B cell (primary cell): ENCODE measurements around the gene SLC7A9. TPM values are rescaled to one million over a fixed set of nuclear protein-coding genes. Genes with fewer than 3 reads are reported as not detected.

Experiments used
- ATAC-seq: fragments of 200-7000 bp; cut with Tn5 transposase; one replicate; pipeline ENCODE4 v1.10.0; 2021; ENCODE audit warnings: low read depth, mild to moderate bottlenecking, moderate number of reproducible peaks, moderate library complexity
- CTCF ChIA-PET: fragments of 350-600 bp; sonication (Branson Sonifier 250); formaldehyde crosslinking; loops from one replicate; lab custom pipeline; 2021; ENCODE audit warnings: antibody characterized with exemption, inconsistent platforms; lab: Charles Lee
- POLR2A ChIA-PET: fragments of 350-600 bp; sonication (Branson Sonifier 250); formaldehyde crosslinking; loops from one replicate; lab custom pipeline; 2021; ENCODE audit warnings: antibody characterized with exemption; lab: Charles Lee
- DNase-seq: peaks from one replicate; pipeline ENCODE4 v3.0.0; 2013
- H2AFZ ChIP-seq: 2 replicates; pipeline ENCODE4 v1.6.1; 2012; ENCODE audit warnings: mild to moderate bottlenecking, low read depth, low read length; ENCODE audit not compliant: insufficient read depth, poor library complexity, severe bottlenecking
- H3K27ac ChIP-seq, 2 donors: 1 replicate in 1 of 2; 2 replicates in 1 of 2; pipeline ENCODE4 v1.5.1; 2012 to 2013; ENCODE audit warnings: low read length in 2 of 2, mild to moderate bottlenecking in 2 of 2, moderate library complexity in 1 of 2
- H3K27me3 ChIP-seq, 4 experiments: fragments of 200-600 bp in 1 of 4; sonication (generic) in 1 of 4; replicated peaks in 1 of 4; 1 replicate in 2 of 4; 2 replicates in 2 of 4; pipeline versions ENCODE4 v1.6.1 to v1.7.0; 2013 to 2016; ENCODE audit warnings: low read length in 3 of 4, mild to moderate bottlenecking in 2 of 4, mixed read lengths in 1 of 4, moderate library complexity in 1 of 4; ENCODE audit not compliant: insufficient read depth in 4 of 4, control insufficient read depth in 3 of 4; ENCODE audit errors: control extremely low read depth in 1 of 4
- H3K36me3 ChIP-seq, 2 experiments: replicated peaks in 1 of 2; 1 replicate in 1 of 2; 2 replicates in 1 of 2; pipeline versions ENCODE4 v1.6.1 to v1.7.1; 2013; ENCODE audit warnings: low read length in 1 of 2; ENCODE audit not compliant: insufficient read depth in 2 of 2, control insufficient read depth in 1 of 2; ENCODE audit errors: control extremely low read depth in 1 of 2, extremely low read depth in 1 of 2
- H3K4me1 ChIP-seq, 2 donors: fragments of 200-600 bp in 1 of 2; sonication (generic) in 1 of 2; 1 replicate in 1 of 2; 2 replicates in 1 of 2; pipeline versions ENCODE4 v1.5.1 to v1.6.1; 2013 to 2017; ENCODE audit warnings: low read length in 2 of 2; ENCODE audit not compliant: control insufficient read depth in 2 of 2, insufficient read depth in 2 of 2
- H3K4me2 ChIP-seq: replicated peaks from 2 replicates; pipeline ENCODE3; 2012; ENCODE audit warnings: mild to moderate bottlenecking, low read depth, low read length; ENCODE audit not compliant: poor library complexity, severe bottlenecking
- H3K4me3 ChIP-seq, 5 experiments: fragments of 200-600 bp in 1 of 5; sonication (generic) in 1 of 5; 1 replicate in 3 of 5; 2 replicates in 2 of 5; pipeline versions ENCODE4 v1.5.1 to v1.7.0; 2011 to 2016; ENCODE audit warnings: low read length in 4 of 5, mild to moderate bottlenecking in 4 of 5, low read depth in 2 of 5, control low read depth in 1 of 5, moderate library complexity in 1 of 5; ENCODE audit not compliant: insufficient read depth in 1 of 5; ENCODE audit errors: control extremely low read depth in 1 of 5, extremely low read depth in 1 of 5
- H3K79me2 ChIP-seq: fragments of 200-600 bp; sonication (generic); one replicate; pipeline ENCODE4 v1.6.0; 2016; ENCODE audit warnings: low read length; ENCODE audit not compliant: control insufficient read depth, insufficient read depth
- H3K9ac ChIP-seq: fragments of 200-600 bp; sonication (generic); 2 replicates; pipeline ENCODE4 v1.6.1; 2017; ENCODE audit warnings: mild to moderate bottlenecking, low read length, moderate library complexity
- H3K9me3 ChIP-seq, 3 donors: one replicate each; pipeline versions ENCODE4 v1.6.1 to v1.7.1; 2013; ENCODE audit warnings: low read length in 2 of 3; ENCODE audit not compliant: control insufficient read depth in 2 of 3, insufficient read depth in 1 of 3; ENCODE audit errors: control extremely low read depth in 1 of 3
- H4K20me1 ChIP-seq: 2 replicates; pipeline ENCODE4 v1.6.0; 2012; ENCODE audit warnings: mild to moderate bottlenecking, low read length; ENCODE audit not compliant: insufficient read depth, control insufficient read depth, poor library complexity, severe bottlenecking
- H3K27ac Mint-ChIP-seq: one replicate; pipeline ENCODE4 v1.8.0; 2021; ENCODE audit warnings: mixed read lengths
- H3K27me3 Mint-ChIP-seq: one replicate; pipeline ENCODE4 v1.8.0; 2021; ENCODE audit warnings: mixed read lengths
- H3K4me1 Mint-ChIP-seq: one replicate; pipeline ENCODE4 v1.8.0; 2021; ENCODE audit warnings: mixed read lengths
- H3K4me3 Mint-ChIP-seq: one replicate; pipeline ENCODE4 v1.8.0; 2021; ENCODE audit warnings: mixed read lengths
- H3K9me3 Mint-ChIP-seq: one replicate; pipeline ENCODE4 v1.8.0; 2022; ENCODE audit warnings: mixed read lengths; ENCODE audit not compliant: insufficient read depth
- EZH2 ChIP-seq: IDR thresholded peaks from 2 replicates; pipeline ENCODE4 v1.6.1; 2012; ENCODE audit warnings: borderline replicate concordance, low read depth, mild to moderate bottlenecking, moderate library complexity, low read length; ENCODE audit not compliant: insufficient read depth, poor library complexity, severe bottlenecking
- whole genome bisulfite sequencing: methylation state at CpG from one replicate; pipeline ENCODE4 v1.1.5; 2013; ENCODE audit warnings: missing lambda C conversion rate; ENCODE audit not compliant: insufficient coverage; 5-methylcytosine and 5-hydroxymethylcytosine counted together
- intact Hi-C: fragments of 100-400 bp; cut with micrococcal nuclease; formaldehyde crosslinking; loops from one replicate; pipeline ENCODE4 v1.10.0; 2022
- polyA plus RNA-seq: library from polyadenylated mRNA; depleted of rRNA; stranded (reverse); fragments of >200 nt; gene quantifications from 2 replicates; pipeline ENCODE4 v1.2.3, GENCODE V29; 2012
- total RNA-seq, 2 donors: library from RNA; stranded (reverse); fragments of 120-200 nt in 1 of 2; gene quantifications; 1 replicate in 1 of 2; 2 replicates in 1 of 2; pipeline versions ENCODE4 v1.2.3 to v1.2.4, GENCODE V29; 2013 to 2022
- TF ChIP-seq, protein P1 (sequence below): fragments of 200-600 bp; IDR thresholded peaks from one replicate; pipeline ENCODE4 v1.8.0; 2022; ENCODE audit warnings: antibody characterized with exemption, mild to moderate bottlenecking

The SLC7A9 gene
- total and polyA plus RNA-seq, 2 donors (not counting 1 experiment from before 2014, with no cell fraction given): 0.19 to 0.62 TPM

- no peaks in the 10 kb centered on the region for H3K36me3 ChIP-seq
- no peak overlapping the region for H3K27ac ChIP-seq
- POLR2A ChIA-PET: no interaction called here
- H3K79me2 ChIP-seq: no peaks in the 10 kb centered on the region
- no peak overlapping the region for H3K4me3 Mint-ChIP-seq
- H3K27me3 ChIP-seq: no peaks in the 10 kb centered on the region
- H2AFZ ChIP-seq: no peak overlapping the region
- no peaks in the 10 kb centered on the region for H3K27me3 Mint-ChIP-seq
- intact Hi-C loops: no loop called here
- CTCF ChIA-PET: no interaction called here
- H3K4me3 ChIP-seq: no peak overlapping the region
- H4K20me1 ChIP-seq: no peaks in the 10 kb centered on the region
- no peaks in the 10 kb centered on the region for H3K4me1 Mint-ChIP-seq
- no peak overlapping the region for H3K9ac ChIP-seq
- no peak overlapping the region for H3K27ac Mint-ChIP-seq
- ATAC-seq (no peak), DNase-seq (no peak)
- no peaks in the 10 kb centered on the region for H3K4me1 ChIP-seq
- H3K9me3 Mint-ChIP-seq: no peaks in the 10 kb centered on the region
- WGBS: 100% methylated on average over 2 of the region's 7 CpGs
- H3K9me3 ChIP-seq: peaks cover 0 to 2% (median 0%) of the 10 kb centered on the region in 3 donors
- TF ChIP-seq EZH2: no peak
- TF ChIP-seq, protein P1, sequence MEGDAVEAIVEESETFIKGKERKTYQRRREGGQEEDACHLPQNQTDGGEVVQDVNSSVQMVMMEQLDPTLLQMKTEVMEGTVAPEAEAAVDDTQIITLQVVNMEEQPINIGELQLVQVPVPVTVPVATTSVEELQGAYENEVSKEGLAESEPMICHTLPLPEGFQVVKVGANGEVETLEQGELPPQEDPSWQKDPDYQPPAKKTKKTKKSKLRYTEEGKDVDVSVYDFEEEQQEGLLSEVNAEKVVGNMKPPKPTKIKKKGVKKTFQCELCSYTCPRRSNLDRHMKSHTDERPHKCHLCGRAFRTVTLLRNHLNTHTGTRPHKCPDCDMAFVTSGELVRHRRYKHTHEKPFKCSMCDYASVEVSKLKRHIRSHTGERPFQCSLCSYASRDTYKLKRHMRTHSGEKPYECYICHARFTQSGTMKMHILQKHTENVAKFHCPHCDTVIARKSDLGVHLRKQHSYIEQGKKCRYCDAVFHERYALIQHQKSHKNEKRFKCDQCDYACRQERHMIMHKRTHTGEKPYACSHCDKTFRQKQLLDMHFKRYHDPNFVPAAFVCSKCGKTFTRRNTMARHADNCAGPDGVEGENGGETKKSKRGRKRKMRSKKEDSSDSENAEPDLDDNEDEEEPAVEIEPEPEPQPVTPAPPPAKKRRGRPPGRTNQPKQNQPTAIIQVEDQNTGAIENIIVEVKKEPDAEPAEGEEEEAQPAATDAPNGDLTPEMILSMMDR: no peak
- H3K4me2 ChIP-seq: no peak overlapping the region
Measured at GRCh38 chr19:32875428-32875827, 5.9 kb upstream of the SLC7A9 start.

DNA sequence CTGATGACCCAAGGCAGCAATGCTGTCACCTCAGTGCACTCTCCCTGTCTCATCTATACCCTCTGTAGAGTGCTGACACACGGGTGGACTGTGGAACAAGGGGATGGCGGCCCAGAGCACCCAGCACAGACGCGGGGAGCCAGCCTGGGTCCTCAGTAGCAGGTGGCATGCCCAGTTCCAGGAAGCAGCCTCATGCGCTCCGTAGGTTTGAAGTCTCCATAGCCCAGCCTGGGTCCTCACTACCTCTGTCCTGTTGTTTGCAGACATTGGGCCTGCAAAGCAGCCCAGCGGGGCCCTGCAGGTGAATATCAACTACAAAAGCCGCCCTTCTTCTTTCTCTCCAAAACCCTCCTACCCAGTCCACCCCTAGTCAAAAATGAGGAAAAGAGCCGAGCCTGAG is 5.0 kb upstream of the SLC7A9 start:
- Histone ChIP-seq H3K9ac (no peak overlapping the region), H3K36me3 (no peaks in the 10 kb centered on the region), H3K9me3 (peaks cover 0 to 2% (median 0%) of the 10 kb centered on the region in 3 donors), H4K20me1 (no peaks in the 10 kb centered on the region), H3K27ac (no peak overlapping the region), H2AFZ (no peak overlapping the region), H3K79me2 (no peaks in the 10 kb centered on the region), H3K27me3 (no peaks in the 10 kb centered on the region), H3K4me3 (no peak overlapping the region), H3K4me2 (no peak overlapping the region), H3K4me1 (no peaks in the 10 kb centered on the region)
- no peak overlapping the region for H3K4me3 Mint-ChIP-seq
- H3K9me3 Mint-ChIP-seq: no peaks in the 10 kb centered on the region
- intact Hi-C loops: no loop called here
- no peak for DNase-seq
- WGBS: 84% methylated on average over 7 of the region's 9 CpGs
- no peak for TF ChIP-seq EZH2
- TF ChIP-seq, protein P1: no peak
- no peak for ATAC-seq
- POLR2A ChIA-PET: no interaction called here
- CTCF ChIA-PET: no interaction called here
- no peaks in the 10 kb centered on the region for H3K4me1 Mint-ChIP-seq
- no peaks in the 10 kb centered on the region for H3K27me3 Mint-ChIP-seq
- no peak overlapping the region for H3K27ac Mint-ChIP-seq
